ENCODE results near the gene ZKSCAN3.

ZKSCAN3 gene

DNA sequence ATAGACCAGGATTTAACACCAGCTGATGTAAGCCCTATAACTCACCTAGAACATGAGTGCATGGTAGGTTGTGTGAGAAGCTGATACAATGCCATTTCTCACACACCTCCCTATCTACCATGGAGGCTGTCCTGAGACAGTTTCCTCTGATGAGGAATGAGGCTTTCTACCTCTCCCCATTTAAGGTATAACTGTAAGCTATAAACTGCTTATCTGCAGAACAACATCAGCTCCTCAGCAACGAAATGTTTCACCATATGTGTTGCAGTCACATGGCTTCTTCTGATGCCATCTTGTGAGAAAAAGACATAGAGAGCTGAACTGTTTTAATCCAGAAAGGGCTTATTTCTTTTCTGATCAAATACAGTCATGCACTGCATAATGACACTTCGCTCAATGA is 20.7 kb downstream of the ZKSCAN3 start:
- TF ChIP-seq GLIS3 (CRISPR knock-in tag; IDR thresholded peaks at IDR 0.05), result no peak
- TF ChIP-seq BACH2 (CRISPR knock-in tag; IDR thresholded peaks at IDR 0.05; ENCODE audit: borderline replicate concordance), result no peak
- no peak for TF ChIP-seq ESRRG (CRISPR knock-in tag; IDR thresholded peaks at IDR 0.05)
- no peak for TF ChIP-seq CREB5 (CRISPR knock-in tag; IDR thresholded peaks at IDR 0.05; ENCODE audit: low read depth)
- no peak for TF ChIP-seq ZNF565 (CRISPR knock-in tag; conservative IDR thresholded peaks at IDR 0.05; ENCODE audit: low read depth)
- no peak for TF ChIP-seq CSDC2 (CRISPR knock-in tag; IDR thresholded peaks at IDR 0.05)
- TF ChIP-seq SNAI2 (CRISPR knock-in tag; IDR thresholded peaks at IDR 0.05), result no peak
- ATAC-seq, result no peak

GRCh38 chr6:28371280-28371679 is 21.5 kb downstream of the ZKSCAN3 start:
- no peak for ATAC-seq

GRCh38 chr6:28371706-28372451 is 22.1 kb downstream of the ZKSCAN3 start:
- ATAC-seq, result no peak
- TF ChIP-seq, protein P1, sequence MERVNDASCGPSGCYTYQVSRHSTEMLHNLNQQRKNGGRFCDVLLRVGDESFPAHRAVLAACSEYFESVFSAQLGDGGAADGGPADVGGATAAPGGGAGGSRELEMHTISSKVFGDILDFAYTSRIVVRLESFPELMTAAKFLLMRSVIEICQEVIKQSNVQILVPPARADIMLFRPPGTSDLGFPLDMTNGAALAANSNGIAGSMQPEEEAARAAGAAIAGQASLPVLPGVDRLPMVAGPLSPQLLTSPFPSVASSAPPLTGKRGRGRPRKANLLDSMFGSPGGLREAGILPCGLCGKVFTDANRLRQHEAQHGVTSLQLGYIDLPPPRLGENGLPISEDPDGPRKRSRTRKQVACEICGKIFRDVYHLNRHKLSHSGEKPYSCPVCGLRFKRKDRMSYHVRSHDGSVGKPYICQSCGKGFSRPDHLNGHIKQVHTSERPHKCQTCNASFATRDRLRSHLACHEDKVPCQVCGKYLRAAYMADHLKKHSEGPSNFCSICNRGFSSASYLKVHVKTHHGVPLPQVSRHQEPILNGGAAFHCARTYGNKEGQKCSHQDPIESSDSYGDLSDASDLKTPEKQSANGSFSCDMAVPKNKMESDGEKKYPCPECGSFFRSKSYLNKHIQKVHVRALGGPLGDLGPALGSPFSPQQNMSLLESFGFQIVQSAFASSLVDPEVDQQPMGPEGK (CRISPR knock-in tag; IDR thresholded peaks at IDR 0.05; ENCODE audit: borderline replicate concordance), result no peak
- TF ChIP-seq, protein P2, sequence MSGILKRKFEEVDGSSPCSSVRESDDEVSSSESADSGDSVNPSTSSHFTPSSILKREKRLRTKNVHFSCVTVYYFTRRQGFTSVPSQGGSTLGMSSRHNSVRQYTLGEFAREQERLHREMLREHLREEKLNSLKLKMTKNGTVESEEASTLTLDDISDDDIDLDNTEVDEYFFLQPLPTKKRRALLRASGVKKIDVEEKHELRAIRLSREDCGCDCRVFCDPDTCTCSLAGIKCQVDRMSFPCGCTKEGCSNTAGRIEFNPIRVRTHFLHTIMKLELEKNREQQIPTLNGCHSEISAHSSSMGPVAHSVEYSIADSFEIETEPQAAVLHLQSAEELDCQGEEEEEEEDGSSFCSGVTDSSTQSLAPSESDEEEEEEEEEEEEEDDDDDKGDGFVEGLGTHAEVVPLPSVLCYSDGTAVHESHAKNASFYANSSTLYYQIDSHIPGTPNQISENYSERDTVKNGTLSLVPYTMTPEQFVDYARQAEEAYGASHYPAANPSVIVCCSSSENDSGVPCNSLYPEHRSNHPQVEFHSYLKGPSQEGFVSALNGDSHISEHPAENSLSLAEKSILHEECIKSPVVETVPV (CRISPR knock-in tag; IDR thresholded peaks at IDR 0.05), result no peak
- TF ChIP-seq RARB (CRISPR knock-in tag; IDR thresholded peaks at IDR 0.05), result no peak
- TF ChIP-seq ZNF565 (CRISPR knock-in tag; conservative IDR thresholded peaks at IDR 0.05; ENCODE audit: low read depth), result no peak
- no peak for TF ChIP-seq CREB5 (CRISPR knock-in tag; IDR thresholded peaks at IDR 0.05; ENCODE audit: low read depth)
- no peak for TF ChIP-seq CSDC2 (CRISPR knock-in tag; IDR thresholded peaks at IDR 0.05)
- no peak for TF ChIP-seq OSR1 (CRISPR knock-in tag; IDR thresholded peaks at IDR 0.05)
- no peak for TF ChIP-seq ZNF8 (CRISPR knock-in tag; IDR thresholded peaks at IDR 0.05)
- no peak for TF ChIP-seq ZNF70 (CRISPR knock-in tag; IDR thresholded peaks at IDR 0.05)
- TF ChIP-seq ZC3H10 (CRISPR knock-in tag; IDR thresholded peaks at IDR 0.05), result no peak
- TF ChIP-seq ARNTL (CRISPR knock-in tag; IDR thresholded peaks at IDR 0.05; ENCODE audit: borderline replicate concordance, low read depth), result no peak
- no peak for TF ChIP-seq GLIS3 (CRISPR knock-in tag; IDR thresholded peaks at IDR 0.05)
- no peak for TF ChIP-seq ISL1 (CRISPR knock-in tag; IDR thresholded peaks at IDR 0.05)
- no peak for TF ChIP-seq TCF4 (CRISPR knock-in tag; IDR thresholded peaks at IDR 0.05; ENCODE audit: borderline replicate concordance)
- no peak for TF ChIP-seq BACH2 (CRISPR knock-in tag; IDR thresholded peaks at IDR 0.05; ENCODE audit: borderline replicate concordance)
- TF ChIP-seq ESRRG (CRISPR knock-in tag; IDR thresholded peaks at IDR 0.05), result no peak
- no peak for TF ChIP-seq ZFP3 (CRISPR knock-in tag; IDR thresholded peaks at IDR 0.05)

More at GRCh38 chr6:28371280-28371679, 21.5 kb downstream of the ZKSCAN3 start:
- TF ChIP-seq OSR1 (CRISPR knock-in tag; IDR thresholded peaks at IDR 0.05) (no peak), TCF4 (CRISPR knock-in tag; IDR thresholded peaks at IDR 0.05; ENCODE audit: borderline replicate concordance) (no peak), PPARA (CRISPR knock-in tag; IDR thresholded peaks at IDR 0.05; ENCODE audit: borderline replicate concordance) (no peak), SNAI2 (CRISPR knock-in tag; IDR thresholded peaks at IDR 0.05) (no peak), CSDC2 (CRISPR knock-in tag; IDR thresholded peaks at IDR 0.05) (no peak), ZFP30 (CRISPR knock-in tag; IDR thresholded peaks at IDR 0.05) (no peak), ARNTL (CRISPR knock-in tag; IDR thresholded peaks at IDR 0.05; ENCODE audit: borderline replicate concordance, low read depth) (no peak), GLIS3 (CRISPR knock-in tag; IDR thresholded peaks at IDR 0.05) (no peak), ZNF8 (CRISPR knock-in tag; IDR thresholded peaks at IDR 0.05) (no peak), ZC3H10 (CRISPR knock-in tag; IDR thresholded peaks at IDR 0.05) (no peak), RARB (CRISPR knock-in tag; IDR thresholded peaks at IDR 0.05) (no peak), TSHZ2 (CRISPR knock-in tag; IDR thresholded peaks at IDR 0.05) (no peak), BACH2 (CRISPR knock-in tag; IDR thresholded peaks at IDR 0.05; ENCODE audit: borderline replicate concordance) (no peak)
- TF ChIP-seq, protein P1 (CRISPR knock-in tag; IDR thresholded peaks at IDR 0.05; ENCODE audit: borderline replicate concordance), result no peak
